ENCODE measurements around the gene LRRC27. TPM values are rescaled to one million over a fixed set of nuclear protein-coding genes. Genes with fewer than 3 reads are reported as not detected.
"Not testable (repeated sequence)": the region's sequence is repeated elsewhere in the genome, so short reads cannot be mapped to it uniquely, and the experiment has no call there.

The LRRC27 gene
- total RNA-seq, 6 experiments from 2014 or later = 2.2 to 5.4 (median 3.2) TPM

GRCh38 chr10:132351611-132352010, 19.6 kb downstream of the LRRC27 start:
- no peaks in the 10 kb centered on the region for H3K9me3 ChIP-seq
- TF ChIP-seq CTCF (IDR thresholded peaks at IDR 0.05) = no peak
- TF ChIP-seq POLR2A (IDR thresholded peaks at IDR 0.05) = no peak
- no peak overlapping the region for H3K4me3 ChIP-seq
- intact Hi-C loops (cut with DNase I) = loop anchor here (5.0 kb wide), 1 partner anchor 129 kb away; no protein-coding TSS in a partner anchor
- no peaks in the 10 kb centered on the region for H3K27me3 ChIP-seq
- no peak overlapping the region for H3K27ac ChIP-seq
- no peak for ATAC-seq
- H3K36me3 ChIP-seq = no peaks in the 10 kb centered on the region
- 92% methylated on average over 6 of the region's 25 CpGs for WGBS (ENCODE audit: insufficient coverage, low coverage, low lambda C conversion rate, missing lambda C conversion rate)
- H3K4me1 ChIP-seq = no peaks in the 10 kb centered on the region
- DNase-seq = peak in 2 of 3 donors; percentile 5 to 50

GRCh38 chr10:132352462-132353308, 20.7 kb downstream of the LRRC27 start:
- 32% methylated on average over 12 of the region's 44 CpGs for WGBS (ENCODE audit: insufficient coverage, low coverage, low lambda C conversion rate, missing lambda C conversion rate)
- DNase-seq = peak; percentile 73 to 80 (median 74)
- not testable (repeated sequence) for H3K4me1 ChIP-seq, H3K4me3 ChIP-seq, H3K27me3 ChIP-seq, H3K36me3 ChIP-seq, H3K27ac ChIP-seq, H3K9me3 ChIP-seq
- peak; percentile 62 to 80 (median 72) for TF ChIP-seq CTCF (IDR thresholded peaks at IDR 0.05)
- ATAC-seq = peak; percentile 70 to 87 (median 84)
- intact Hi-C loops (cut with DNase I) = loop anchor here (5.0 kb wide), 1 partner anchor 130 kb away; no protein-coding TSS in a partner anchor

DNA sequence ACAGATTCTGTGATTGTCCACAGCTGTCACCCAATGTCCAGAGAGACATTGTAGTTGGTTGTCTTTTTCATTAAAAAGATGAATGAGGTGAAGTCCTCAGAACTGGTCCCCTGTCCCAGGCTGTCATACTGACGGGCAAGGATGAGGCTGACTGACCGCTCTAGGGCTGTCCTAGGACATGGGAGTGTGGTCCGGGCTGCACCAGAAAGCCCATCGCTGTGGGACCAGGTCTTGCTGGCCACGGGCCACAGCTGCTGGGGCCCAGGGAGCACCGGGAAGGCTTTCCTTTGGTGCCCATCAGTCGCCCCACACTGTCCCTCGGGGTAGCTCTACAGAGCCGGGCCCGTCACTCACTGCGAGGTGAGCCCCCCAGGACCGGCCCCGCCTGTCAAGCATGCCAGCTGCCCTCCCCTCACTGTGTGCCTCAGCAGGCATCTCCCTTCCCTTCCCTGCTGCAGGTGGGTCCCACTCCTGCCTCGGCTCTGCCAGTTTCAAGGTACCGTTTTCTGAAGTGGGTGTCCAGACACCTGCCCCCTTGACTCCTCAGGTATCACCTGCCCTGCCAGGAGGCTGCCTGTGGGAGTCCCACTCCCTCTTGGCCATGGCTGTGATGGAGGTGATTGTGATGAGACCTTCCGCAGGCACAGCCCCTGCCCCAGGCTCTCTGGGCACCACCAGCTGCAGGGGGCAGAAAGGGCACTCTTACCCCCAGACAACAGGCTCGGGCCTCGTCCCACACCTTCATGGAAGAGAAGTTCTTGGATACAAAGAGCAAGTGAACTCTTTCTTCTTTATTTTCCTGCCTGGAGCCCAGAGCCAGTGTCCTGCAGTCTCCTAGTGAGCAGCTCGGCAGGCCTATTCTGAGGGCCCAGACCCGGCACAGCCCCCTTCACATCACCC, 21.7 kb downstream of the LRRC27 start:
- Histone ChIP-seq H3K4me3 (no peak overlapping the region), H3K9me3 (no peaks in the 10 kb centered on the region), H3K36me3 (no peaks in the 10 kb centered on the region), H3K27ac (no peak overlapping the region), H3K27me3 (no peaks in the 10 kb centered on the region), H3K4me1 (no peaks in the 10 kb centered on the region)
- intact Hi-C loops (cut with DNase I) = loop anchor here (5.0 kb wide), 1 partner anchor 131 kb away; no protein-coding TSS in a partner anchor
- 86% methylated on average over 6 of the region's 20 CpGs for whole genome bisulfite sequencing (ENCODE audit: insufficient coverage, low coverage, low lambda C conversion rate, missing lambda C conversion rate)
- TF ChIP-seq CTCF (IDR thresholded peaks at IDR 0.05) = no peak
- TF ChIP-seq POLR2A (IDR thresholded peaks at IDR 0.05) = no peak
- peak in 1 of 4 donors; percentile 4 for ATAC-seq
- peak in 1 of 3 donors; percentile 50 for DNase-seq

DNA sequence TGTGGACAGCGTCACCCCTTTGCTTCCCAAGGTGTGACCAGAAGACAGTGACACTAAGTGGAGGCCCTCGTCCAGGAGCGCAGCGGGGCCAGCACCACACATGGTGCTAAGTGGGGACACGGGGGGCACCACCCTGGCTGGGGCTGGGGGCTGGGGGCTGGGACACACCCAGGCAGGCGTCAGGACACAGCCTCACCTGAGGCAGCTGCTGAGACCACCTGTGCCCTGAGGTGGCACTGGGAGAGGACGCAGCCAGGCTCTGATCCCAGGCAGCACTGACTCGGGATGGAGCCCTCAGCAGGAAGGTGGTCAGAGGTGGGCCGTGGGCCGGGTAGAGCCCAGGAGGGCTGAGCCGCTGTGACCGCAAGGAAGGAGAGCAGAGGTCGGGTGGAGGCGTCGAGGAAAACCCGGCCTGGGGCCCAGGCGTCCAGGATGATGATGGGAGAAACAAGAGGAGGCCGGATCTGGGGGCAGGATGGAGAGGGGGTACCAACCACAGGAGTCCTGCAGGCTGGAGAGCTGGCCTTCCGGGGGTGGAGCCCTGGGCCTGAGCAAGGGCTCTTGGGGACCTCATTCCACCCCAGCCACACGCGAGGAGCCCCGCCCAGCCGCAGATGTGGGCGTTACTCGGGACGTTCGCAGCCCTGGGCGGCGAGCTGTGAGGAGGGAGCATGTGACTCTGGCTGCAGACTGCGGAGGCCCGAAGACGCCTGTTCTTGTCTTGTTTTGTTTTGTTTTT, 22.5 kb downstream of the LRRC27 start:
- Histone ChIP-seq H3K9me3 (no peaks in the 10 kb centered on the region), H3K4me1 (no peaks in the 10 kb centered on the region), H3K27ac (no peak overlapping the region), H3K4me3 (no peak overlapping the region), H3K36me3 (no peaks in the 10 kb centered on the region), H3K27me3 (no peaks in the 10 kb centered on the region)
- DNase-seq = peak in 1 of 3 donors; percentile 39
- no CpG with 5 or more reads among the region's 32 CpGs for WGBS (ENCODE audit: insufficient coverage, low coverage, low lambda C conversion rate, missing lambda C conversion rate)
- TF ChIP-seq POLR2A (IDR thresholded peaks at IDR 0.05) (no peak), CTCF (IDR thresholded peaks at IDR 0.05) (no peak)
- no peak for ATAC-seq
- intact Hi-C loops (cut with DNase I) = loop anchor here (5.0 kb wide), 1 partner anchor 132 kb away; no protein-coding TSS in a partner anchor
